GM21367 (cell line): Measurements from ENCODE around the gene ST7.
A peak's percentile ranks its signal among the peaks of the same experiment; 100 is the strongest.

Experiments used
- ATAC-seq: cut with Tn5 transposase; IDR thresholded peaks from one replicate; pipeline ENCODE4 v1.9.1; 2021; ENCODE audit not compliant: unreplicated experiment

ST7 gene

DNA sequence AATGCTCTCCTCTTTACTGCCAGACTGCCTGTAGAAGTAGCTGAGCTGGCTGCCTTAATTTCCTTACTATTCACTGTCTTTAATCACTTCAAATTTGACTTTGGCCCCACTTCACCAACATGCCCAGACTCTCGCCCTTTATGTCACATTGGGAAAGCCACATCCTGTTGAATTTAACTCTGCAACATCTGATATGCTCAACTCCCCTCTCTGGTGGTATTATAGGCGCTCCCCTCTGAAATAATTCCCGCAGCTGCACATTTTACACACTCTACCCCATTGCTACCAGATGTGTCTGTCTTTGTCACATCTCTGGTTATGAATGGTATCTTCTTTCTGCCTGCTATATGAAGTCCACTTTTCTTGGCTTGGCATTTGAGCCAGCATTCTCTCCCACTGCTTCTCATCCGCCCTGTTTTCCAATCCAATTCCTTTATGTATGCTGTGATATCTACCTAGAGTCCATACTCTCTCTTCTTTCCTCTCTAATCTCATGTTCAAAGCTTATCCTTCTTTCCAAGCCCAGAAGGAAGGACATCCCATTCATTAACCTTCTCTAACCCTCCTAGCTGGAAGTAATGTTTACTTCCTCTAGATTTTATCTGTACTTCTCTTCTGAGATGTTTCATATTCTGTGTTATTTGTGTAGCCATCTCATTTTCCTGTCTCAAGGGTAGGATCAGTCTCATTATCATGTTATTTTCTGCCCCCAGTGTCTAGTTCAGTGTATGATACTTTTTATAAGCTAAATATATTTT, 134.5 kb downstream of the ST7 start:
- ATAC-seq, result no peak

DNA sequence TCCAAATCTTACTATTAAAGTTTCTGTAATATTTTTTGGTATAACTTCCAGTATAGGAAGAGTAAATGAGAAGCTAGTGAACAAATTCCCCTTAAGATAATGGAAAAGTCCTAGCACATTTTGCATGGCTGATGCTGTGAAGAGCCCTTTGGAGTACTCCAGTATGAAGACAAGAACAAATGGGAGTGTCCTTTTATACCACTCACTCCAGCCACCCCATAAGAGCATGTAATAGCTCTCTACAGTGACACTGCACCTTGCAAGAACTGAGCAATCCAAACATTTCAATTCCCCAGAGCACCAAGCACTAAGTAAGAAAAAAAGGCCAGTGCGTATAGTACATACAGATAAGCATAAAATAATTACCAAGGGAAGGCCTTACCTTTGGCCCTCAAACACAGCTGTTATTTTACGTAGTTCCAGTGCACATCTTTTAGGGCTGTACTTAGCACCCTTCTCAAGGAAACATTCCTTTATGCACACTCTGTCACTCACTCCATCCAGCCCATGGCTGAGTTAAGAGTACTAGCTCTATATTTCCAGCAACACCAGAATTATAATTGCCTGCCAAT, 135.4 kb downstream of the ST7 start:
- no peak for ATAC-seq

DNA sequence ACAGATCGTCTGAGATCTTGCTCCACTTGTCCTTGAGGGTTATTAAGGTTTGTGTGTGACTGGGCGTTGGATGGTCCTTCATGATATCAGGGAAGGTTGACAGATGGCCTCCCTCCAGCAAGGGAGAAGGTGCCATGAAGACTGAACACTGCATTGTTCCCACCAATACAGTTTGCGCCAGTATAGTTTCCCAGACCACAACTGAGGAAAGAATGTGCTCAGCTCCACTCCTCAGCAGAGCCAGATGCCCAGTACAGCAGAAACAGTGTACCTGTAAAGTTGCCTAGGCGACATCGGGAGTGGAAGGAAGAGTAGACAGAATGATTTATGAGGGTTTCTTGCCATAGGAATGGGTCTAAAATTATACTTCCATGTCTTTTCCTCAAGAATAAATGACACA, 137.5 kb downstream of the ST7 start:
- no peak for ATAC-seq

DNA sequence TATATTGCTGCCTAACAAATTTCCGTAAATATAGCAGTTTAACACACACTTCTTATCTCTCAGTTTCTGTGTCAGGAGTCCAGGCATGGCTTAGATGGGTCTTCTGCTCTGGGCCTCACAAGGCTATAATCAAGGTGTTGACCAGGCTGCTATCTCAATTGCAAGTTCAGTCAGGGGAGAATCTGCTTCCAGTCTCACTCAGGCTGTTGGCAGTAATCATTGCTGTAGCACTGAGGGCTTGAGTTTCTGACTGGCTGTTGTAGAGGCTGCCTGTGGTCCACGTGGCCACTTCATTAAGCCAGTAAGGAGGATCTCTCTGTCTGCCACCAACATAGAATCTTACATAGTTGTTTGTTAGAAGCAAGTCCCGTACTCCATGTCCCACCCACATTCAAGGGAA, 138.4 kb downstream of the ST7 start:
- no peak for ATAC-seq

DNA sequence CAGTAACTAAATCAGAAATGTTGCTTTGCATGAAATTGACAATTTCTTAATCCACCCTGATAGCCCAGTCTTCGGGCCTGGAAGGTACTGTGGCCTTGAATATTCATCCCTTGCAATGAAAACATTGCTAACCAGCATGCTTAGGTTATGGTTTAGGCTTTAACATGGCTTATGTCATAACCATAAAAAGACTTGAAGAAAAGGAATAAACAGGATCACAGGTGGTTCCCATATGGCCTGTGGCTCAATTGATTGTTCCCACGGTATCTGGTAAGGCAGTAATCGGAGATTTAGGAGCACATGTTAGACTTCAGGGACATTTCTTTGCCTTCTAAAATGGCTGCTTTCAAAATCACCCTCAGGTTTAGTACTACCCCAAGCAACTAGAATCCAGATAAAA, 139.5 kb downstream of the ST7 start:
- ATAC-seq, result no peak

DNA sequence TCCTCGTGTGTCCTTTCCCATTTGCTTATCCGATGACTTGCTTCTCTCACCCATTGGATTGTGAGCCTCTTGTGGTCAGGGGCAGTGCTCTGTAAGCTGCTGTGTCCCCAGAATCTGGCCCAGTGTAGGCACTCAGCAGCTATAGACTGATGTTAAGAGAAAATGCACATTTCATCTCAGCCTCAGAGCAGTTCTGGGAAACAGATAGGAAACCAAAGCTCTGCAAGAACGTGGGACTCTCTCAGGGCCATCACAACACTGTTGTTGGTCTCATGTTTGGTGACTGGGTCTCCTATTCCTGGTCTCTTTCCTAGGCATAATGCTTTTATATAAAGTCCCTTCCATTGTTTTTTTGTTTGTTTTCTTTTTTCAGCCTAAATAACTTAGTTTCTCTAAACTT, 141.2 kb downstream of the ST7 start:
- no peak for ATAC-seq

DNA sequence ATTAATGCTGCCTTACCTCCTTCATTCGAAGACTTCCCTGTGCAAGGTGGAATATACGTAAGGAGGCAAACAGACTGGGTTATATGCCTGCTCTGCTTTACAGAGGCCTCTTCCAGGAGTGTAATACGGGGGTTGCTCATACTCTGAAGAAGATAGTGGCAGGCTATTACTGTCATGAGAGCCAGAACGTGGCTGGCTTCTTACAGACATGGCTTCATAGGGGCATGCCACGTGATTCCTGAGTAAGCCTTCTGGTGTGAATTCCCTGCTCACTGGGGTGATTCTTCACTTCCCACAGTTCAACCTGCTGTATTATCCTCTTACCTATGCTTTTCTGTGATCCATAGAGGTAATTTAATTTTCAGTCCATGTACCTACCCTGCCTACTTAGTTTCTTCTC, 141.8 kb downstream of the ST7 start:
- ATAC-seq, result no peak

DNA sequence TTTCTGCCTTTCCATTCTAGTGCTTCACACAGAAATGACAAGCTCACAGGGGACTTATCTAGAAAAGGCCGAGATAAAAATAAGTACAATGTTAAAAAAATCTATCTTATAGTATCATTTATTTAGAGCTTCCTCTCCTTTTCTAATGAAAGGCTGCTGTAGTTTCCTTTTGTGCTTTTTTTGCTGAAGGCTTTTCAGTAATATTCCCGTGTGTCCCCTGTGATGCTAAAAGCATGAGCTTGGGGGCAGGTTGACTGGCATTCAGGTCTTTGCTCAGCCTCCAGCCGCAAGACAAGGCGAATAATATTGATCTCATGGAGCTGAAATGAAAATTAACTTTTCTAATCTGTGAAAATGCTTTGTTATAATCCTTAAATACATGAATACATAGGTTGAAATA, 143.0 kb downstream of the ST7 start:
- no peak for ATAC-seq

DNA sequence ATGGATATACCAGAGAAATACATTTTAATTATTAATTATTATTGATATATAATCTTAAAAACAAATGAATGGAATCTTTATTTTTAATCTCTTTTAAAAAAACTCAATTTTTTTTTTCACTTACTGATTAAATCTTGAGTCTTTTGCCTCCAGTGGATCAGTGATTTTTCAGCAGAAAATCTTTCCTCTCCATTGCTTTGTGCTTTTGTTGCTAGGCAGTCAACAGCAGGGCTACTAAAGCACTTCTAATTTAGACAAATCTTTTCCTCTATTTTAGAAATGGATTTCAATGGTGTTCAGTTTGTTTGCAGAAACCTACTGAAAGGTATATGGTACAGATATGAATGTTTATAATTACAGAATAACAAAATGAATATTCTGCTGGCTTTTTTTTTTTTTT, 143.6 kb downstream of the ST7 start:
- ATAC-seq, result no peak

DNA sequence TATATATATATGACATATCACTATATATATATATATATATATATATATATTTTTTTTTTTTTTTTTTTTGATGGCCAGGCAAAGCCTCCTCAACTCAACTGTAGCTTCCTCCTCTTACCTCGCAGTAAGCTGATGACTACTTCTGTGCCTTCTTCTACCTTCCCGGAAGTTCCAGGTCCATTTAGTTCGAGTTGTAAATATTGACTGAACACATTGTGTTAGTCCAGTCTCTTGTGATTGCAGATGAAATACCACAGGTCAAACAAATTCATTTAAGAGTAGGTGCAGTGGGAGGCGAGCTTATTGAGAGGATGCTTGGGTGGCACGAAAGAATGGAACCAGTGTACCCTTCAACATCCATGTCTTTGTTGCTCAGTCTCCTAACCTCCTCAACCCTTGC, 144.6 kb downstream of the ST7 start:
- no peak for ATAC-seq

DNA sequence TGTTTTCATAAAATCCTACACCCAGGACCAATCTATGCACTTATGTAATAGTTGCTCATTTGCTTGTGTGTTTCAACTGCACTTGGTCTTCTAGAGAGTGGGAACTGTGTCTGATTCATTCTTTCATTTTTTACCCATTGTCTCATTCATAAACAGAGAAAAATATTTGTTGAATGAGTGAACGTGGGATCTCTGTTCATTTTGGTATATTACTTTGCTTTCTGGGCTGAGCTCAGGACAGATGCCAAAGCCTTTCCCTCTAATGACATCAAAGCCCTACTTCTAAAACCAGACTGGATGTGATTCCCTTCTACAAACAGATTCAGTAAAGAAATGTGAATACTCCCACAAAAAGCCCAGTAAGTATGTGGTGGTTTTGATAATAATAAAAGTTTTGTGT, 145.2 kb downstream of the ST7 start:
- no peak for ATAC-seq

DNA sequence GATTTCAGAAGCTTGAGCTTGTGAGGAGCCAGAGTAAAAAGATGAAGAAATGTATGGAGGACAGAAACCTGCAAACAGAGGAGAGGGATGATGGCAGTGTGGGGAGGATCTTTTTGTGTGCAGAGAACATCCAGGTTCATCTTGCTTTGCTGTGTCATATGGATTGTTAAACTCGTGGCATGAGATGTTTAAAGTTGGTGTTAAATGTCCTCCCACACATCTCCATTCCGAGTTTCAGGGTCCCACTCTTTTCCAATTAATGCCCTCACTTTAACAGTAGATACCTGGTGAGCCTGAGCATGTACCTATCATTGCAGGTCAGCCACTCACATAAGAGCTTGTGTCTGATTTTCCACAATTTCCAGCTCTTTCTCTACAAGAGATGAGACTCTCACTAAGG, 147.7 kb downstream of the ST7 start:
- no peak for ATAC-seq

DNA sequence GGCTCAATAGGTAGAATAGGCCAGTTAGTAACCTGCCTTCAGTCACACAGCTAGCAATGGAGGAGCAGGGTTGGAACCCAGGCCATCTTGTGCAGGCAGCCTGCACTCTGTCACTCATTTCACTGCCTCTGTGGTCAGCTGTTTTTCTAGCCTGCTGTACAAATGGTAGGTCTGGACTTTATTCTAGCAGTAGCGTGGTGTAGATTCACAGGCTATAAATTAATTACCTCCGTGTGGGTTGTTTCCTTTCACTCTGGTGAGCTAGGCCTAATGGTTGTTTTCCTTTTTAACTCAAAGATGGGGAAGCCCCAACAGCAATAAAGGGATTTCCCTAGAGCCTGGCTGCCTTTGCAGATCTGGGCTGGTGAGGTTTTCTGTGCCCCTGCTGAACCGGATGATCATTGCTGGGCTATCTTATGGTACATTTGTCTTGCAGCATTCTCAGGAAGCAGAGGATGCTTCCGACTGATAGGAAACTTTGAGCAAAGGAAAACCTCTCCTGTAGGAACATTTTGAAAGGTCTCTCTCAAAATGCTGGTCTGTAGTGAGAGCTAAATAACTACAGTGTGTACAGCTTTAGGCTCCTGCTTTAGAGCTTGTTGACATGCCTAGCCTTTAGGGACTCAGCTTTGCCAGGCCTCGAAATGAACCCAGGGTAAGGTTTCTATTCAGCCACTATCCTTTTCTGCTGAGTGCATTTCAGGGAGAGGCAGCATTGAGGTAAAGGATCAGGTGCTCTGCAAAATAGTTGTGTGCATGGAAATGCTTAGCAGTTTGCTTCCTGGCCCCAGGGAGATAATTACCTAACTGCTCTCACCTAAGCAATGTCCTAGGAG, 157.4 kb downstream of the ST7 start:
- ATAC-seq, result peak; percentile 95

DNA sequence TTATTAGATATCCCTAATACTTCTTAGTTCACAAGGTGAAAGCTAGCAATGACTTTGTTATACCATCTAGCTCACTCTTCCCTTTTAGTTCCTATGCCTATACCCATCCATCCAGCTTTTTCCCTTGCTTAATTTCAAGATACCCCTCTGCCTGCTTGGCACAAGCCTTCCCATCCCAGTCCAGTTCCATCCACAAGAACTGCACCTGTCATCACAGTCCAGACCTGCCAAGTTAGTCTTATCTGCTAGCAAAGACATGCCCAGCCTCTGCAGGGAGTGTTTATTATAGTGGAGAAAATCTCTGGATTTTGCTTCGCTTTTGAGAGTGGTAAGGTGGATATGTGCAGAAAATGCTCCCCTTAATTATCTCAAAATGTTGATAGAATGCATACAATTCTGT, 158.2 kb downstream of the ST7 start:
- ATAC-seq, result no peak

DNA sequence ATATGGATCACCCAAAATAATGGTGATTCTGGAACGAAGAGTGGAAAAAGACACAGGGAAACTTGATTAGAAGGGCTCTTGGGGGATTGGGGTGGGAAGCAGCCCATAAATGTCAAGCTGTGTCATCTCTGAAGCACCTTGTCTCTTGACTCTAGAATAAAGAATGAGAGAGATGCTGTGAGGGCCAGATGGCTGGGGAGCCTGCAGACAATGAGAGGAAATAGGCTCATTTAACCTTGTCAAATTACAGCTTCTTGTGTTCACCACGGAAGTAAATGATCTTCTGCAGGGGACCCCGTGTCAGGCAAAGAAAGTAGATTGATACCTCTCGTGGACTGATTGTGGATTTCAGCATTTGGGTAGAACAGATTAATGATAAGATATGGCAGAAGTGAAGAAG, 159.3 kb downstream of the ST7 start:
- ATAC-seq, result no peak

DNA sequence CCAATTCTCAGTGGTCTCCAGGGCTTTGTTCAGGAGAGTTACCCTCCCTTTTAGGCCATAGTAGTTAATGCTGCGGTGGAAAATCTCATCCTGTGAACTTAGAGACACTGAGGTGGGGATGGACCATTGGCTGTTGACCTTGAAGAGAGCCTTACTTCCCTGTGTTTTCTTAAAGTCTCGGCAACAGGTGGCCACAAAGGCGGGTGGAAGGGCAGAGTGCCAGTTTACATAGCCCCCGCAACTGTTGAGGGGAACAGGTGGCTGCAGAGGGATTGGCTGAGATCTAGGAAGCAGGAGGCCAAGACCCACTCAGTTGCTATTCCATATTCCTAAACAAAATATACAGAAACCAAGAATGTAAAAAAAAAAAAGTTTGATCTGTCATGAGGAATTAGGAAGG, 160.6 kb downstream of the ST7 start:
- no peak for ATAC-seq

DNA sequence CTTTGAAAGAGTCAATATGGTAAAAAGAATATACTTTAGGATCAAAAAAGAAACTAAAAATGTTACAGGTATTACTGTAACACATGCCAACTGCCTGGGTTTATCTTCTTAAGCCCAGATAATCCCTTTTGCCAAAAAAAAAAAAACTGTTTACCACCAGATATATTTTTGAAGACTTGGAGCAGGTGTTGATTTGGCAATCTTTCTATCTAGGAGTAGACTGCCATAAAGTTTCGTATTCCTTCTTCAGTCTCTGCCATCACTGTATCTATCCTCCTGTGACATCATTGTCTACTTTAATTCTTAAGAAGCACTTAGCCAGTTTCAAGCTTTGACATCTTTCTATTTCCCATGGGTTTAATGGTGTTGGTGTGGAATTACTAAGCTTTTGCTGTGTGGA, 161.0 kb downstream of the ST7 start:
- no peak for ATAC-seq

DNA sequence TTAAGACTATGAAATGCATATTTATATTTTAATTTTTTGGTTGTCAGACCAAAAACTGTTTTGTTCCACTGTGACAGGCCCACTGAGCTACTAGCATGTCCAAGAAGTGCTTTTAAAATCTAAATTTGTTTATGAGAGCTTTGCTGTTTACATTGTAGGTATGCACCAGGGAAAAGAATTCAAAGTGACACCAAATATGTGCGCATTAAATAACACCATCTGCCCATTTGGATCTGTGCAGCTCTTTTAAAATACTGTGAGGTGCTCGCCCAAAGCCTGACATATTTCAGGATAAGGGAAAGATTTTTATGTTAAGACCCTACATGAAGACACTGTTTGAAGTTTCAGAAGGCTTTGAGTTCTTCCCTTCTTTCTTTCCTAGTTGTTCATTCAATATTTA, 162.9 kb downstream of the ST7 start:
- no peak for ATAC-seq

DNA sequence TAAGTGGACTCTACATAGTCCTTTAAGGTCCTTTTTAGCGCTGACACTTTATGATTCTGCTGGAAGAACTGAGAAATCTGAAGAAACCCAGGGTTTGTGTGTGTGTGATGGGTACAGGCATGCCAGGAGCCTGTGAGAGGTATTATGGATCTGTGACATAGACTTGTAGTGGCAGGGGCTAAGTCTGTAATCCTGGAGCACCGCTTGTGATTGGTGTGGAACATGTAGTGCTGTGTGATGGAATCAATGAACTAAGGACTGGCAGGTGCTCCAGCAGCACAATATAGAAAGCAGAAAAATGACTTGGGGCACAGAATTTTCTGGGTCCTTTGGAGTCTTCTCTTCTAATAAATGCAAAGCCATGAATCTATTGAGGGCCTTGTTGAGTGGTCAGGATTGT, 163.9 kb downstream of the ST7 start:
- ATAC-seq, result no peak

DNA sequence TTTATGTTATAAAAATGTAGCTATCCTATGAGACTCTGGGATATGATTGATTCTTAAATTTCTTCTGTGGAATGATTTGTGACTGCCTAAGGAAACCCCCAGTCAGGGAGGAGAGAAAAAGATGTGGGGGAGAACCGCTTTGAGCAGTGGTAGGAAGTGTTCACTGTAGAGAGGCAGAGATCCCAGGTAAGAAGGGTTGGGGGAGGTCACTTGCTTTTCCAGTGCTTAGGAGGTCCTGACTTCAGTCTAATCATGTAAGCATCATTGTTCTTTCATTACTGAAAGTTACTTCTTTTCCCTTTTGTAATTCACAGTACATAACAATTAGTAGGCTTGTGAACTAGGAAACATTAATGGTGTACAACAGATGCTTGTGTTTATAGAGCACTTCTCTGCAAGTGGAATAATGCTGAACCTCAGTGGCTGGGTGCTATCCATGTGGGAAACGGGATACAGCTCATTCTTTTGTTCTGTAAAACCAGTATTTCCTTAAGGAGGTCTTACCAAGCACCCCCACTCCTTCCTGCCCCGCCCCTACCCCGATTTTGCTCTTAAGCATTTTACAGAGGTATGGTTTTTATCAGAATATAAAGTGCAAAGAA, 165.4 kb downstream of the ST7 start:
- ATAC-seq, result no peak

DNA sequence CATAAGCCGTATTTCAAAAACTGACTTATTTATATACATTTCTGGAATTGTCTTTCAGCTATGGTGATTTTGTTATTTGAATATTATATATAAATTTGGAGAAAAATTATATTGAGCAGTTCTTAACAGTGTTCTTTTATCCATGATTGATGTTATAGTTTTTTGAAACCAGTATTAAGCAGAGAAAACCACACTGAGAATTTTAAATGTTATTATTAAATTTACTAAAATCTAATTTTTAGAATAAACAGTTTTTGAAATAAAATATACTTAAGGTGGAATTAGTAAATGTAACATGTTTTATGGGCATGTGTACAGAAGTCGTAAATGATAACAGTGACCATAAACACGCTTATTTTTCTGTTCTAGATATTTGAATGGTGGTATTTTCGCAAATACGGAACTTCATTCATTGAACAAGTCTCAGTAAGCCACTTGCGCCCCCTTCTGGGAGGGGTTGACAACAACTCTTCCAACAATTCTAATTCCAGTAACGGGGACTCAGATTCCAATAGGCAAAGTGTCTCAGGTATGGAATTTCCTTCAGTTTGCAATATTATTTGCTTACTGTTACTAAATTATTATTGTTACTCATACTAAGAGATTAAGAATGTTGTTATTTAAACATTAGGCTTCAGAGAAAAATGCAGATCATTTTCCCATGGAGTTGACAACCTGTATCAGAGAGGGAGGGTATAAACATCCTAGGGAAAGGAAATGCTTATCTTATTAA, 166.1 kb downstream of the ST7 start:
- peak; percentile 61 for ATAC-seq
